ENCODE measurements around the gene DDX21.

The DDX21 gene

DNA sequence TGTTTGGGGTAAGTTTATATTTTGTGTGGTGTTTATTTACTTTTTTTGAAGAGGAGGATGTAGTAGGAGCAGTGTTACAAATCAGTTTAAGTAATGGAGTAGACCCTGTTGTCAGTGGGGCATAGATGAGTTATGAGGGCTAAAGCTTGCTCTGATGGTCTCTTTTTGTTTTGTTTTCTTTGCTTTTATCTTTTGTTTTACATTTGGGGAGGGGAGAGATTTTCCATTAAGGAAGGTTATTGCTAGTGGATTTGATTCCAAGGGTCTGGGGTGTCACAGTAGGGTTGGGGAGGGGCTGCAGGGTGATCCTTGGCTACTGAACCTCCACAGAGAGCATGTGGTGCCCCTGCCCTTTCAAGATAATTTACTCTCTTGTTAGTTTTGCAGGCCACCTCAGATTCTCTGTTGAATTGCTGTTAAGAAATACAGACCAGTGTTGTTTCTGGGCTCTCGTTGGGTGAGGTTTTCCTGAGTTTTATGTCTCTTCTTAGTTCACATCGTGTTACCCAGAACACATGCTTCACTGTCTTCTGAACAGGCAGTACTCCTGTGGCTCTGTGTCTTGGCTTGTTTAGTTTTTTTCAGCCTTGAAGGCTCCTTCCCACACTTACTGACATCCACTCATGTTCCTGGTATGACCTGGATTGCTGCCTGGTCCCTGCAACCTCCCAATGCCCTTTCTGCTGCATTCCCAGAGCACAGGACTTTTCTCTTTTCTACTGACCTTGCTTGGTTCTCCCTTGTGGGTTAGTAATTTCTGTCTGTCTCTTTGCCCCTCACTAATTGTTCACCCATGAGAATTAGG, 36.9 kb downstream of the DDX21 start:
- TF ChIP-seq ZFP30 (CRISPR knock-in tag; IDR thresholded peaks at IDR 0.05) (no peak), ZNF565 (CRISPR knock-in tag; conservative IDR thresholded peaks at IDR 0.05; ENCODE audit: low read depth) (no peak), CSDC2 (CRISPR knock-in tag; IDR thresholded peaks at IDR 0.05) (no peak), ARNTL (CRISPR knock-in tag; IDR thresholded peaks at IDR 0.05; ENCODE audit: borderline replicate concordance, low read depth) (no peak), TOX (CRISPR knock-in tag; IDR thresholded peaks at IDR 0.05; ENCODE audit: borderline replicate concordance) (no peak)
- TF ChIP-seq, protein P1, sequence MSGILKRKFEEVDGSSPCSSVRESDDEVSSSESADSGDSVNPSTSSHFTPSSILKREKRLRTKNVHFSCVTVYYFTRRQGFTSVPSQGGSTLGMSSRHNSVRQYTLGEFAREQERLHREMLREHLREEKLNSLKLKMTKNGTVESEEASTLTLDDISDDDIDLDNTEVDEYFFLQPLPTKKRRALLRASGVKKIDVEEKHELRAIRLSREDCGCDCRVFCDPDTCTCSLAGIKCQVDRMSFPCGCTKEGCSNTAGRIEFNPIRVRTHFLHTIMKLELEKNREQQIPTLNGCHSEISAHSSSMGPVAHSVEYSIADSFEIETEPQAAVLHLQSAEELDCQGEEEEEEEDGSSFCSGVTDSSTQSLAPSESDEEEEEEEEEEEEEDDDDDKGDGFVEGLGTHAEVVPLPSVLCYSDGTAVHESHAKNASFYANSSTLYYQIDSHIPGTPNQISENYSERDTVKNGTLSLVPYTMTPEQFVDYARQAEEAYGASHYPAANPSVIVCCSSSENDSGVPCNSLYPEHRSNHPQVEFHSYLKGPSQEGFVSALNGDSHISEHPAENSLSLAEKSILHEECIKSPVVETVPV (CRISPR knock-in tag; IDR thresholded peaks at IDR 0.05): no peak
- ATAC-seq: peak; percentile 28

DNA sequence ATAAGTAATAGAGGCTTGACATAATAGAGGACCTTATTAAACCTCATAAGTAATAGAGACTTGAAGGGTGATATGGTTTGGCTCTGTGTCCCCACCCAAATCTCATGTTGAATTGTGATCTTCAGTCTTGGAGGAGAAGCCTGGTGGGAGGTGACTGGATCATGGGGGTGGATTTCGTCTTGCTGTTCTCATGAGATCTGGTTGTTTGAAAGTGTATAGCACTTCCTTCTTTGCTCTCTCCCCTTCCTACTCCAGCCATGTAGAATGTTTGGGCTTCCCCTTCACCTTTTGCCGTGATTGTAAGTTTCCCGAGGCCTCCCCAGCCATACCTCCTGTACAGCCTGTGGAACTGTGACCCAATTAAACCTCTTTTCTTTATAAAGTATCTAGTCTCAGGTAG, 41.2 kb downstream of the DDX21 start:
- TF ChIP-seq OSR1 (CRISPR knock-in tag; IDR thresholded peaks at IDR 0.05): no peak
- no peak for TF ChIP-seq RARB (CRISPR knock-in tag; IDR thresholded peaks at IDR 0.05)
- TF ChIP-seq TOX (CRISPR knock-in tag; IDR thresholded peaks at IDR 0.05; ENCODE audit: borderline replicate concordance): no peak
- TF ChIP-seq TCF4 (CRISPR knock-in tag; IDR thresholded peaks at IDR 0.05; ENCODE audit: borderline replicate concordance): no peak
- TF ChIP-seq, protein P1 (CRISPR knock-in tag; IDR thresholded peaks at IDR 0.05): no peak
- TF ChIP-seq ZFP30 (CRISPR knock-in tag; IDR thresholded peaks at IDR 0.05): no peak
- no peak for ATAC-seq

DNA sequence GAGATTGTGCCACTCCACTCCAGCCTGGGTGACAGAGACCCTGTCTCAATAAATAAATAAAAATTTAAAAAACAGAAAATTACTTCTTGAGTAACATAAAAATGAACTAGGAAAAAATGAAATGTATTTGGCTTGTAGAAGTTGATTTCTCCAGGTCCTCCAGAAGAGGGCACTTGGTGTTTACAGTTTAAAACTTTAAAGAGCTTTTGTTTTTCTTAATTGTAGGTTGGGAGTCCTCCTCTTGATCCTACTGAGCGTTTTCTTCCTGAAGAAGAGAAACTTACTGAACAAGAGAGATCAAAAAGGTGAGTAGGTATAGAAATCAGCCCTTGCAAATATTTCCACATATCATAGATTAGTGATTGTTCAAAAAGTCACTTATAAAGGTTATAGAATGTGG, 48.9 kb downstream of the DDX21 start:
- no peak for ATAC-seq
- TF ChIP-seq ARNTL (CRISPR knock-in tag; IDR thresholded peaks at IDR 0.05; ENCODE audit: borderline replicate concordance, low read depth): no peak
- TF ChIP-seq GLIS3 (CRISPR knock-in tag; IDR thresholded peaks at IDR 0.05): no peak
- TF ChIP-seq TOX (CRISPR knock-in tag; IDR thresholded peaks at IDR 0.05; ENCODE audit: borderline replicate concordance): no peak
- TF ChIP-seq, protein P2, sequence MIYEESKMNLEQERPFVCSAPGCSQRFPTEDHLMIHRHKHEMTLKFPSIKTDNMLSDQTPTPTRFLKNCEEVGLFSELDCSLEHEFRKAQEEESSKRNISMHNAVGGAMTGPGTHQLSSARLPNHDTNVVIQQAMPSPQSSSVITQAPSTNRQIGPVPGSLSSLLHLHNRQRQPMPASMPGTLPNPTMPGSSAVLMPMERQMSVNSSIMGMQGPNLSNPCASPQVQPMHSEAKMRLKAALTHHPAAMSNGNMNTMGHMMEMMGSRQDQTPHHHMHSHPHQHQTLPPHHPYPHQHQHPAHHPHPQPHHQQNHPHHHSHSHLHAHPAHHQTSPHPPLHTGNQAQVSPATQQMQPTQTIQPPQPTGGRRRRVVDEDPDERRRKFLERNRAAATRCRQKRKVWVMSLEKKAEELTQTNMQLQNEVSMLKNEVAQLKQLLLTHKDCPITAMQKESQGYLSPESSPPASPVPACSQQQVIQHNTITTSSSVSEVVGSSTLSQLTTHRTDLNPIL (CRISPR knock-in tag; IDR thresholded peaks at IDR 0.05; ENCODE audit: low read depth): no peak
- TF ChIP-seq, protein P3, sequence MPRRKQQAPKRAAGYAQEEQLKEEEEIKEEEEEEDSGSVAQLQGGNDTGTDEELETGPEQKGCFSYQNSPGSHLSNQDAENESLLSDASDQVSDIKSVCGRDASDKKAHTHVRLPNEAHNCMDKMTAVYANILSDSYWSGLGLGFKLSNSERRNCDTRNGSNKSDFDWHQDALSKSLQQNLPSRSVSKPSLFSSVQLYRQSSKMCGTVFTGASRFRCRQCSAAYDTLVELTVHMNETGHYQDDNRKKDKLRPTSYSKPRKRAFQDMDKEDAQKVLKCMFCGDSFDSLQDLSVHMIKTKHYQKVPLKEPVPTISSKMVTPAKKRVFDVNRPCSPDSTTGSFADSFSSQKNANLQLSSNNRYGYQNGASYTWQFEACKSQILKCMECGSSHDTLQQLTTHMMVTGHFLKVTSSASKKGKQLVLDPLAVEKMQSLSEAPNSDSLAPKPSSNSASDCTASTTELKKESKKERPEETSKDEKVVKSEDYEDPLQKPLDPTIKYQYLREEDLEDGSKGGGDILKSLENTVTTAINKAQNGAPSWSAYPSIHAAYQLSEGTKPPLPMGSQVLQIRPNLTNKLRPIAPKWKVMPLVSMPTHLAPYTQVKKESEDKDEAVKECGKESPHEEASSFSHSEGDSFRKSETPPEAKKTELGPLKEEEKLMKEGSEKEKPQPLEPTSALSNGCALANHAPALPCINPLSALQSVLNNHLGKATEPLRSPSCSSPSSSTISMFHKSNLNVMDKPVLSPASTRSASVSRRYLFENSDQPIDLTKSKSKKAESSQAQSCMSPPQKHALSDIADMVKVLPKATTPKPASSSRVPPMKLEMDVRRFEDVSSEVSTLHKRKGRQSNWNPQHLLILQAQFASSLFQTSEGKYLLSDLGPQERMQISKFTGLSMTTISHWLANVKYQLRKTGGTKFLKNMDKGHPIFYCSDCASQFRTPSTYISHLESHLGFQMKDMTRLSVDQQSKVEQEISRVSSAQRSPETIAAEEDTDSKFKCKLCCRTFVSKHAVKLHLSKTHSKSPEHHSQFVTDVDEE (CRISPR knock-in tag; IDR thresholded peaks at IDR 0.05): no peak

DNA sequence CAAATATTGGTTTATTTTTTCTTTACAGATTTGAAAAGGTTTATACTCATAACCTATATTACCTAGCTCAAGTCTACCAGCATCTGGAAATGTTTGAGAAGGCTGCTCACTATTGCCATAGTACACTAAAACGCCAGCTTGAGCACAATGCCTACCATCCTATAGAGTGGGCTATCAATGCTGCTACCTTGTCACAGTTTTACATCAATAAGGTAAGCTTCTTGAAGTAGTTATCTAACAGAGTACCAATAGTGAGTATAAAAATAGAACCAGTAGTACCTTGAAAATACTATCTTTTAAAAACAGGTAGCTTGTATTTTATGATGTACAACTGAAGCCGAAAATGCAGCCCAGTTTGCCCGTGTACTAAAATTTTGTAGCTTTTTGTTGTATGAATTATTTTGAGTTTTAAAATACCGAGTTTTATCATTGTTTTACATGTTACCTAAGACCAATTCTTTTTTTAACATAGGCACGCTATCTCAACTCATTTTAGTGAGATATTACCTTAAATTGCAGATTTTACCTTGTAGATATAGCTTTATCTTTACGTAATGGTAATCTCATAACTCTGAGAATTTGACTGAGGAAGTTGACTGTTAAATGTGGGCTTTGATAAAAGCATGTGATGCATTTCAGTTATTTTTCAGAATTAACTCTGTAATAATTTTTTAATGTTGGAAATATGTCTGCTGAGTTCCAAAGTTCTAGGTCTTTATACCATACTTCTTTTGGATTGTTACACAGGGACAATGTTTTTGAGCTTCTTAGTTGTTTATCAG, 49.9 kb downstream of the DDX21 start:
- TF ChIP-seq TCF4 (CRISPR knock-in tag; IDR thresholded peaks at IDR 0.05; ENCODE audit: borderline replicate concordance): no peak
- TF ChIP-seq, protein P1 (CRISPR knock-in tag; IDR thresholded peaks at IDR 0.05): no peak
- no peak for TF ChIP-seq SNAI2 (CRISPR knock-in tag; IDR thresholded peaks at IDR 0.05)
- TF ChIP-seq BACH2 (CRISPR knock-in tag; IDR thresholded peaks at IDR 0.05; ENCODE audit: borderline replicate concordance): no peak
- TF ChIP-seq, protein P2 (CRISPR knock-in tag; IDR thresholded peaks at IDR 0.05; ENCODE audit: low read depth): no peak
- no peak for TF ChIP-seq ZNF565 (CRISPR knock-in tag; conservative IDR thresholded peaks at IDR 0.05; ENCODE audit: low read depth)
- TF ChIP-seq OSR1 (CRISPR knock-in tag; IDR thresholded peaks at IDR 0.05): no peak
- no peak for TF ChIP-seq ZFP3 (CRISPR knock-in tag; IDR thresholded peaks at IDR 0.05)
- TF ChIP-seq TOX (CRISPR knock-in tag; IDR thresholded peaks at IDR 0.05; ENCODE audit: borderline replicate concordance): no peak
- TF ChIP-seq ZC3H10 (CRISPR knock-in tag; IDR thresholded peaks at IDR 0.05): no peak
- TF ChIP-seq, protein P3 (CRISPR knock-in tag; IDR thresholded peaks at IDR 0.05): no peak
- TF ChIP-seq ESRRG (CRISPR knock-in tag; IDR thresholded peaks at IDR 0.05): no peak
- no peak for TF ChIP-seq ZFP30 (CRISPR knock-in tag; IDR thresholded peaks at IDR 0.05)
- no peak for ATAC-seq

Measured in SK-N-SH treated with all-trans-retinoic acid at 6 μM for 48 hours (cell line).